ENCODE results near the gene AOPEP. TPM values are rescaled to one million over a fixed set of nuclear protein-coding genes. Genes with fewer than 3 reads are reported as not detected.

The AOPEP gene
- total and polyA plus RNA-seq, 3 donors from 2014 or later: 31.4 to 95.0 (median 80.4) TPM

DNA sequence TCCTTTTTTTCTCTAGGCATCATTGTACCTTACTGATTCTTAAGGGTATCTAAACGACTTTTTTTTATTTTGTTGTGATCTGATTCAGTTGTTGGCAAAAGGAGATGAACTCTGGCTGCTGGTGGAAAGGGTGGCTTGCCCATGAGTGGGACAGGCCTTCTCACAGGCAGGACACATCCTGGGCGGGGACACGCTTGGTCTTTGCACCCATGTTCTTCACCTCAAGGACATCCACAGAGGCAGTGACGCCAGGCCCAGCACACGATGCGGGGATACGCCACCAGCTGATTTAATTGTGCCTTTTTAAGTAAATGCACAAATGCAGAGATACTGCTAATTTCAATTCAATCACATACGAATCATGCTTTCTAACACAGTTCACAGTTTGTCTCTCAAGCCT lies 383.0 kb downstream of the AOPEP start:
- DNase-seq: no peak
- TF ChIP-seq POLR2A (IDR thresholded peaks at IDR 0.05): no peak
- TF ChIP-seq, protein P1, sequence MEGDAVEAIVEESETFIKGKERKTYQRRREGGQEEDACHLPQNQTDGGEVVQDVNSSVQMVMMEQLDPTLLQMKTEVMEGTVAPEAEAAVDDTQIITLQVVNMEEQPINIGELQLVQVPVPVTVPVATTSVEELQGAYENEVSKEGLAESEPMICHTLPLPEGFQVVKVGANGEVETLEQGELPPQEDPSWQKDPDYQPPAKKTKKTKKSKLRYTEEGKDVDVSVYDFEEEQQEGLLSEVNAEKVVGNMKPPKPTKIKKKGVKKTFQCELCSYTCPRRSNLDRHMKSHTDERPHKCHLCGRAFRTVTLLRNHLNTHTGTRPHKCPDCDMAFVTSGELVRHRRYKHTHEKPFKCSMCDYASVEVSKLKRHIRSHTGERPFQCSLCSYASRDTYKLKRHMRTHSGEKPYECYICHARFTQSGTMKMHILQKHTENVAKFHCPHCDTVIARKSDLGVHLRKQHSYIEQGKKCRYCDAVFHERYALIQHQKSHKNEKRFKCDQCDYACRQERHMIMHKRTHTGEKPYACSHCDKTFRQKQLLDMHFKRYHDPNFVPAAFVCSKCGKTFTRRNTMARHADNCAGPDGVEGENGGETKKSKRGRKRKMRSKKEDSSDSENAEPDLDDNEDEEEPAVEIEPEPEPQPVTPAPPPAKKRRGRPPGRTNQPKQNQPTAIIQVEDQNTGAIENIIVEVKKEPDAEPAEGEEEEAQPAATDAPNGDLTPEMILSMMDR (IDR thresholded peaks at IDR 0.05): no peak
- intact Hi-C loops (cut with DNase I; ENCODE audit: low total_unique reads): no loop called here
- no peak overlapping the region for H3K27ac ChIP-seq
- H3K4me1 ChIP-seq: no peaks in the 10 kb centered on the region
- no peak overlapping the region for H3K4me3 ChIP-seq
- H3K27me3 ChIP-seq: no peaks in the 10 kb centered on the region
- no peaks in the 10 kb centered on the region for H3K36me3 ChIP-seq (ENCODE audit: low read depth, missing control alignments)
- WGBS, 2 donors: 90 to 94% methylated on average over 8 of the region's 8 CpGs
- H3K9me3 ChIP-seq: no peaks in the 10 kb centered on the region

DNA sequence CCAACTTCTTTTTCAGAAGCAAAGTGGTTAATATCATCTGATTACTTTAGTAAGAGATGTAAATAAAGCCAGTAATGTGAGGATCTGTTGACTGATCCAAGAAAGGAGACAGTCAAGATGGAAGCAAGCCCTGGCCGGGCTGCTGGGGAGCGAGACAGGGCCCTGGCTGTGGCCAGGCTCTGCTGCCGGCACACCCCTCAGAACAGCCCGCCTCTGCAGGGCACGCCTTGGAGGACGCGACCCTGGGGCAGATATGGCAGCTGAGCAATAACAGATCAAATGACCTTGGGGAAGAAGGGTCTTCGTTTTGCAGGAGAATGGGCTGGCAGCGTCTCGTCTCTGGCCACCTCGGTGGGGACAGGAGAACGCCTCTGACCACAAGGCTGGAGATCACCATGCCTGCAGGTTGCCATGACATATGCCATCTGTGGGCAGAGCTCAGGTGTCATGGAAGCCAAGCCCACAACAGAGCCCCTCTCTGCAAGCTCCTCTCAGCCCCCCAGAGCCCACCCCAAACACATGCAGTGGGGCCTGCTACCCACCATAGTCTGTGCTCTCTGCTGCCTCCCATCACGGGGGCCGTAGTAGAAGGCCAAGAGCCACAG lies 384.5 kb downstream of the AOPEP start:
- no peaks in the 10 kb centered on the region for H3K36me3 ChIP-seq (ENCODE audit: low read depth, missing control alignments)
- H3K4me1 ChIP-seq: no peaks in the 10 kb centered on the region
- H3K27ac ChIP-seq: no peak overlapping the region
- 88 to 93% methylated on average over 12 to 14 of the region's 14 CpGs for WGBS, 2 donors
- TF ChIP-seq, protein P1 (IDR thresholded peaks at IDR 0.05): no peak
- TF ChIP-seq POLR2A (IDR thresholded peaks at IDR 0.05): no peak
- no peaks in the 10 kb centered on the region for H3K27me3 ChIP-seq
- intact Hi-C loops (cut with DNase I; ENCODE audit: low total_unique reads): no loop called here
- H3K4me3 ChIP-seq: no peak overlapping the region
- H3K9me3 ChIP-seq: no peaks in the 10 kb centered on the region
- no peak for DNase-seq

DNA sequence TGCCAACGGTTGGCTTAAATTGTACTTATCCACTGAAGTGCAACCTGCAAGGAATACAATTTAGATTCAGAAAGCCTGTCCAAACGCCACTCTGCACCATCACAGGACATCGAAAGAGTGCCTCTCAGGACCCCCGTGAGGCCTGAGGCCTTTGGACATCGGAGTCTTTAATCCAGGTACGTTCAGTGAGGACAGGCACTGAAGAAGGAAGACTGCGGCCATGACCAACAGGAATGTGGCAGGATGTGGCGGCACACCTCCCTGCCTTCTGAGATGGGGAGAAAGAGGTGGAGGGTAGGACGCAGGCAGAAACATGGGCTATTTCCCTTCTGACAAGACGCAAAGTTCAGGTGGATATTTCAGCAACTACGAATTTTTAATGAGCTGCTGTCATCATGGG lies 385.2 kb downstream of the AOPEP start:
- no peak overlapping the region for H3K27ac ChIP-seq
- no peaks in the 10 kb centered on the region for H3K36me3 ChIP-seq (ENCODE audit: low read depth, missing control alignments)
- no peak for DNase-seq

DNA sequence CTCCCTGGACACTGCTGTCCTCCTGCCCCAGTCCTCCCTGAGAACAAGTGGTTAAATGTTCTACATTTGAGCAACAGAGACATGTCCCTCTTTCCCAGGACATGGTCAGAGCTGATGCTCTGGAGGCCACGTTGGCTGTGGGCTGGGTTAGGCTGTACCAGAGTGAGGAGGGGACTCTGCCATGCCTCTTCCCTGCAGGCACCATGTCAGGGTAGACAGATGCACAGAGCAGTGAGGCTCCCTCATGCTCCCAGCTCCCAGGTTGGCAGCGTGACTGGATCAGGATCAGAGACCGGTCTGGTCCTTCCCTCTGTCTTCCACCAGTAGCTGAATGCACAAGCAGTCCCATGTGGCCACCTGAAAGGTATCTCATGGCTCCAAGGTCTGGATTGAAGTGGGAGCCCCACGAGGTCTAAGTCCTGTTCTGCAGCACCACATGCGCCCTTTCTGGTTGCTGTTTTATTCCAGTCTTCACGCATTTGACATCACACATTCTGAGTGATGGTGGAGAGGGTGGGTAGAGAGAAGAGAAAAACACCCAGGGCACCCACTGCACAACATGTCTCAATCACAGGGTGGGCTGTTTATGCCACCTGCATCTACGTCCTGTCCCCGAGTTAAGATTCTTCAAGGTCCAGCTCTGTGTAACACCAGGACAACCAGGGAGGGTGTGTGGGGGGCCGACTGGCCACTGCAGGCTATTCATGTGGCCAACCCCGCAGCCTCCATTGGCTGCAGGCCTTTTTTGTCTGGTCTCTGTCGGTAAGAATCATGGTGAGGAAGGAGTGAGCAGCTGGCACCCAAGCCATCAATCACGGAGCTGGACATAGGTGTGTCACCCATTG lies 386.2 kb downstream of the AOPEP start:
- Histone ChIP-seq H3K36me3 (ENCODE audit: low read depth, missing control alignments) (no peaks in the 10 kb centered on the region), H3K27ac (no peak overlapping the region)

More for the DNA sequence above, 385.2 kb downstream of the AOPEP start:
- H3K9me3 ChIP-seq: no peaks in the 10 kb centered on the region
- H3K4me1 ChIP-seq: no peaks in the 10 kb centered on the region
- no peak overlapping the region for H3K4me3 ChIP-seq
- no peaks in the 10 kb centered on the region for H3K27me3 ChIP-seq
- TF ChIP-seq POLR2A (IDR thresholded peaks at IDR 0.05): no peak
- TF ChIP-seq, protein P1 (IDR thresholded peaks at IDR 0.05): no peak
- intact Hi-C loops (cut with DNase I; ENCODE audit: low total_unique reads): no loop called here
- 95% methylated on average over 11 of the region's 11 CpGs for WGBS, 2 donors

More for the DNA sequence above, 386.2 kb downstream of the AOPEP start:
- no peaks in the 10 kb centered on the region for H3K27me3 ChIP-seq
- intact Hi-C loops (cut with DNase I; ENCODE audit: low total_unique reads): no loop called here
- no peak overlapping the region for H3K4me3 ChIP-seq
- no peaks in the 10 kb centered on the region for H3K9me3 ChIP-seq
- H3K4me1 ChIP-seq: no peaks in the 10 kb centered on the region
- no peak for TF ChIP-seq POLR2A (IDR thresholded peaks at IDR 0.05)
- TF ChIP-seq, protein P1 (IDR thresholded peaks at IDR 0.05): no peak
- 90 to 93% methylated on average over 12 of the region's 12 CpGs for WGBS, 2 donors
- DNase-seq: no peak

Measured in testis (tissue), 3 donors.